LNCAP (cell line): ENCODE measurements around the gene EEPD1.

ENCODE experiments used
- TF ChIP-seq, protein P1 (sequence below): fragments of 450-650 bp; IDR thresholded peaks from 2 replicates; pipeline ENCODE4 v1.5.1; 2017; ENCODE audit warnings: mild to moderate bottlenecking

The EEPD1 gene

DNA sequence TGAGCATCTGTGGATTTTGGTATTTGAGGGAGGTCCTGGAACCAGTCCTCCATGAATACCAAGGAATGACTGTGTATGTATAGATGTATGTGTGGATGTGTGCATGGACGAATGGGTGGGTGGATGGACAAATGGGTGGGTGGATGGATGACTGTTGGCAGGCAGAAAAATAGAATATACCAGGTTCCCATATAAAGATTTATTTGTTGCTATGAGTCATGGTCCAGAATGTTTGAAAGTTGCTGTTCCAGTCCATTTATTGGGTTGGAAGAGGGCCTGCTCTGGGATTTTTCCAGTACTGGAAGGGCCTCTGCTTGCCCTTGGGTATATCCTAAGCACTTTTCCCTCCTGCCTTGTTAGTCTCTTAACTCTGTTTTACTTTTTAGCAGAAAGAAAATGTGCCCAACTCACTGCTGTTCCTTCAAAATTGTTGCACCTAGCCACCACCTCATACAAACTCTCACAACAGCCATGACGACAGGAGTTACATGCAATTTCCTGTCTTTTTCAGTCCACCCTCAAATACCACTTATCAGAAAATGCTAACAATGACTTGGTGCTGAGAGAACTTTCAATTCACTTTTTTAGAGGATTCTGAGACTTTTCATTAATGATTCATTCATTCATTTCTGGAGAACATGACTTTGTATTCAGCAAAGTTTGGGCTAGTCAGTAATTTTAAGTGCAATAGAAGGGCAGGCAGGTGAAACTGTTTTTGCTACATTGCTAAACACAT is 108.1 kb downstream of the EEPD1 start:
- TF ChIP-seq, protein P1, sequence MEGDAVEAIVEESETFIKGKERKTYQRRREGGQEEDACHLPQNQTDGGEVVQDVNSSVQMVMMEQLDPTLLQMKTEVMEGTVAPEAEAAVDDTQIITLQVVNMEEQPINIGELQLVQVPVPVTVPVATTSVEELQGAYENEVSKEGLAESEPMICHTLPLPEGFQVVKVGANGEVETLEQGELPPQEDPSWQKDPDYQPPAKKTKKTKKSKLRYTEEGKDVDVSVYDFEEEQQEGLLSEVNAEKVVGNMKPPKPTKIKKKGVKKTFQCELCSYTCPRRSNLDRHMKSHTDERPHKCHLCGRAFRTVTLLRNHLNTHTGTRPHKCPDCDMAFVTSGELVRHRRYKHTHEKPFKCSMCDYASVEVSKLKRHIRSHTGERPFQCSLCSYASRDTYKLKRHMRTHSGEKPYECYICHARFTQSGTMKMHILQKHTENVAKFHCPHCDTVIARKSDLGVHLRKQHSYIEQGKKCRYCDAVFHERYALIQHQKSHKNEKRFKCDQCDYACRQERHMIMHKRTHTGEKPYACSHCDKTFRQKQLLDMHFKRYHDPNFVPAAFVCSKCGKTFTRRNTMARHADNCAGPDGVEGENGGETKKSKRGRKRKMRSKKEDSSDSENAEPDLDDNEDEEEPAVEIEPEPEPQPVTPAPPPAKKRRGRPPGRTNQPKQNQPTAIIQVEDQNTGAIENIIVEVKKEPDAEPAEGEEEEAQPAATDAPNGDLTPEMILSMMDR = no peak

DNA sequence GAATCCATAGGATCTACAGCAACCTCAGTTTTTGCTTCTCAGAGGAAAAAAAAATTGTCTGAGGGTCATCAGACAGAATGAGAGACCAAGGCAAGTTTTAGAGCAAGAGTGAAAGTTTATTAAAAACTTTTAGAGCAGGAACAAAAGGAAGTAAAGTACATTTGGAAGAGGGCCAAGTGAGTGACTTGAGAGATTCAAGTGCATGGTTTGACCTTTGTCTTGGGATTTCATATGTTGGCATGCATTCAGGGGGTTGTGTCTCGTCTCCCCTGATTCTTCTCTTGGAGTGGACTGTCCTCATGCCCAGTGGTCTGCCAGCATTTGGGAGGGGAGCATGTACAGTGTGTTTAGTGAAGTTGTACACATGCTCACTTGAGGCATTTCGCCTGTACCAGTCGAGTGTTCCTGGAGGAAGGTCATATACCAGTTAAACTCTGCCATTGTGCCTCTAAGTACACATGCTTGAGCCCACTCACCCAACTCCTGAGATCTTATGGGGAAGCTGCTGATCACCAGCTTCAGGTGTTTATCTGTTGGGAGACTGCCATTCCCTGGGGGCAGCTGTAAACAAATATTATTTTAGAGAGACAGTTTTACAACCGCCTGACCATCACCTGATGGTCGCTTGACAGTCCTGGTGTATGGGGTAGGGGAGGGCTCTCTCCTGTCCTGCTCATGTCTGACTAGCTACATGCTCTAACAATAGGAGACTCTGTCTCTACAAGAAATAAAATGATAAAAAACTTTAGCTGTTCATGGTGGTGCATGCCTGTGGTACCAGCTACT is 109.4 kb downstream of the EEPD1 start:
- TF ChIP-seq, protein P1 = no peak

DNA sequence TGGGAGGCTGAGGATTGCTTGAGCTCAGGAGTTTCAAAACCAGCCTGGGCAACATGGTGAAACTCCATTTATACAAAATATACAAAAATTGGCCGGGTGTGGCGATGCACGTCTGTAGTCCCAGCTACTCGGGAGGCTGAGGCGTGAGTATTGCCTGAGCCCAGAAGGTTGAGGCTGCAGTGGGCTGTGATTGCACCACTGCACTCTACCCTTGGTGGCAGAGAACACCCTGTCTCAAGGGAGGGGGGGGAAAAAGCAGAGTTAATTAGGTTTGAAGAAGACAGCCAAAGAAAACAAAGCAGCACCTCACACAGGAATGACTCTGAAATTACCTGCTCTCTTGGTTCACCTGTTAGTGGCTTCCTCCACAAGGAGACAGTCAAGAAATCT is 110.0 kb downstream of the EEPD1 start:
- TF ChIP-seq, protein P1 = no peak

DNA sequence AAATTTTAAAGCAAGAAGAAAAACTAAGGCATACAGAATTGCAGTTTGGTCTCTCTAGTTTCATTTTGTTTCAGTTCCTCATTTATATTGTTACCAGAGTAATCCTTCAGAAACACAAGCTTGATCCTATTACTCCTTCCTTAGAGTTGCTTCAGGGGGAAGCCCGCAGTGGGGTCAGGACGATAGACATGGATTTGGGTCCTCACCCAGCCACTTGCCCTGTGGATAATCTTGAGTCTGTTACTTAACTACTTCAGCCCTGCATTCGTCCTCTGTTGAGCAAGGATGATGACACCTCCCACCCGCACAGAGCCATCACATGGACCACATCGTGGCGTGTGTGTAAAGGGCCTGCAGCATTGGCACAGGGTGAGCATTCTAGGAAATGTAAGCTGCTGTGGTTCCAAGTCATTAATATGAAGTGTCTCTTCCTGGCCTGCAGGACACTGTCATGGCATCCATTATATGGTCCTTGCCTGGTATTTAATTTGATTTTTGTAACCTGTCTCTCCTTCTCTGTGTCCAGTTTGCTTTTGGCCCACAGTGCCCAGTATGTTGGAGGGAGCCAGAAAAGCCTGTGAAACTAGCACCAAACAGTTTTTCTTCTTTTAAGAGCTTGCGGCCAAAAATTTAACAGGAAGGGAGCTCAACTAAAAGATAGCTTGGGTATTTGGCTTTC is 111.2 kb downstream of the EEPD1 start:
- TF ChIP-seq, protein P1 = no peak

DNA sequence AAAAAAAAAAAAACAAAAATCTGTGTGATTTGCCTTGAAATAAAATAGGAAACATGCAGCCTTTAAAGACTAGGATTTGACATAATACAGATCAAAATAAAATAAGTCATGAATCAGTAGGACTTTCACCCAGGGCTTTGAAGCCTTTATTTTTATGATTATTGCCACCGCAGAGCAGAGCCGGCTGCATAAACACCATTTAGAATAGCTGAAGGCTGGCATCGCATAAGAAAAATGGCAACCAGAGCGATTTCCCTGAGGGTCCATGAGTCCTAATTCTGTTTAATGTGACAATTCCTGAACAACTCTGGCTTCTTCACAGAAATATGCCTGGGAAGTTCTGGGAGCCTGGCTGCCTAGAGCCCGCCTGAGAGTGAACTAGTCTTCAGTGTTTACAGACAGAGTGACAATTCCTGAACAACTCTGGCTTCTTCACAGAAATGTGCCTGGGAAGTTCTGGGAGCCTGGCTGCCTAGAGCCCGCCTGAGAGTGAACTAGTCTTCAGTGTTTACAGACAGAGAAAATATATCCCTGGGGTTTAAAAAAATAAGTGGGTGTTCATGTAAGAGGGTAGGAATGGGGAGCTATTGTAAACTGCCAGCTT is 112.0 kb downstream of the EEPD1 start:
- TF ChIP-seq, protein P1 = no peak

DNA sequence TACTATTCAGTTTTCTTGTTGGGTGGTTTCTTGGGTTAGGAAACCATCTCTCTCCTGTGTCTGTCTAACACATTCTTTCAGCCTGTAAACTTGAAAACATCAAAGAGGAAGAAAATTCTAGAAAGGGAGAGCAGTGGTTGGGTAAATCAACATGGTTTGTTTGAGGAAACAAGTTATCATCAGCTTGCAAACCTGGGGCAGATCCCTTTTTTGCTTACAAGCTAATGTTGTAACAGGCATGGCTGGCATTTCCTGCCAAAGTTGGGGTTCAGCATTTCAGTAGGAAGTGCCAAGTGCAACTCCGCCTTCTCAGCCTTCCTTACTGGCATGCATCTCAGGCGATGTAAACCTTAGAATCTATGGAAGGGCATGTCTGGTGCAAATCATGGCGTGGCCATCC is 112.6 kb downstream of the EEPD1 start:
- TF ChIP-seq, protein P1 = no peak

DNA sequence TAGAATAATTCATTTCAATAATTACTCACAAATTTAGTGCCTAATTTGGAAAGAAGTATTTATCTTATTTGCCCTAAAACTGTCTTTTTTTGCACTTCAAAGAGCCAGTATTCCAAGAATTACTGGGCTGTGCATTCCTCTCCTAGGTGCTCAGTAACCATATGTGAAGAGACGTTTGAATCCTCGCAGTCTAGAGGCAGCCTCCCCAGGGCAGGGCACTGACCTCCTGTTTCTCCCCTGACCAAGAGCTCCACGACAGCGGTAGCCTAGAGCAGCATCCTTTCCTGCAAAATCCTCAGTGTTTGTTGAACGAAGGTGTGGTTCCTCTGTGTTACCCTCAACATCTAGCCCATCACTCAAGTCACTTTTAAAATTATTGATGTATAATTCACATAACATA is 113.1 kb downstream of the EEPD1 start:
- TF ChIP-seq, protein P1 = no peak
